Esophagus squamous epithelium (tissue), 5 donors: ENCODE measurements around the gene PTPN13. TPM values are rescaled to one million over a fixed set of nuclear protein-coding genes. Genes with fewer than 3 reads are reported as not detected.

ENCODE experiments used
- DNase-seq: peaks from one replicate; lab custom pipeline; 2025; lab: John Stamatoyannopoulos, UW
- H3K27ac ChIP-seq, 4 donors: fragments of 200-600 bp; sonication (generic); one replicate each; pipeline ENCODE4 v1.5.1; 2016 to 2019; ENCODE audit warnings: mild to moderate bottlenecking in 1 of 4
- H3K27me3 ChIP-seq, 4 donors: fragments of 200-600 bp; sonication (generic); 1 replicate in 3 of 4; 2 replicates in 1 of 4; pipeline versions ENCODE4 v1.5.1 to v1.6.0; 2017 to 2021; ENCODE audit warnings: antibody characterized with exemption in 1 of 4
- H3K36me3 ChIP-seq, 3 donors: fragments of 200-600 bp; sonication (generic); one replicate each; pipeline ENCODE4 v1.5.1; 2016 to 2019
- H3K4me1 ChIP-seq, 3 donors: fragments of 200-600 bp; sonication (generic); one replicate each; pipeline ENCODE4 v1.5.1; 2017 to 2019
- H3K4me3 ChIP-seq, 4 donors: fragments of 200-600 bp; sonication (generic); 1 replicate in 3 of 4; 2 replicates in 1 of 4; pipeline ENCODE4 v1.5.1; 2016 to 2019; ENCODE audit warnings: mild to moderate bottlenecking in 2 of 4, moderate library complexity in 1 of 4
- H3K9me3 ChIP-seq, 3 donors: fragments of 200-600 bp; sonication (generic); one replicate each; pipeline ENCODE4 v1.5.1; 2016 to 2019
- CTCF ChIP-seq, 6 experiments: fragments of 450-650 bp in 4 of 6; fragments of 200-600 bp in 2 of 6; sonication (generic) in 2 of 6; IDR thresholded peaks; one replicate each; pipeline ENCODE4 v1.5.1; 2016 to 2019; ENCODE audit warnings: antibody characterized with exemption in 6 of 6, mild to moderate bottlenecking in 4 of 6, moderate library complexity in 4 of 6
- POLR2A ChIP-seq, 4 donors: fragments of 450-650 bp; IDR thresholded peaks; one replicate each; pipeline ENCODE4 v1.6.1; 2017; ENCODE audit warnings: antibody characterized with exemption in 4 of 4, mild to moderate bottlenecking in 4 of 4, moderate library complexity in 3 of 4
- WGBS, 2 donors: methylation state at CpG; one replicate each; pipeline ENCODE4 v1.1.5; 2018; 5-methylcytosine and 5-hydroxymethylcytosine counted together
- intact Hi-C: fragments of 100-400 bp; cut with DNase I; formaldehyde crosslinking; loops from one replicate; pipeline ENCODE4 v1.15.0; 2022
- total RNA-seq, 4 donors: library from RNA; depleted of rRNA; stranded (reverse); fragments of >200 nt; gene quantifications; one replicate each; pipeline ENCODE4 v1.1.0, GENCODE V29; 2016
- donor health status: DM: yes; HTN: yes; CAD: no.

PTPN13 gene
- total RNA-seq, 4 donors from 2014 or later = 44.8 to 94.9 (median 66.7) TPM

- peaks cover 0 to 17% (median 0%) of the 10 kb centered on the region in 3 donors for H3K36me3 ChIP-seq
- H3K4me1 ChIP-seq = peaks cover 0 to 24% (median 10%) of the 10 kb centered on the region in 3 donors
- intact Hi-C loops = no loop called here
- TF ChIP-seq POLR2A (IDR thresholded peaks at IDR 0.05) (no peak), CTCF (IDR thresholded peaks at IDR 0.05) (no peak)
- no peak overlapping the region for H3K27ac ChIP-seq
- H3K4me3 ChIP-seq = no peak overlapping the region
- 83 to 100% methylated on average over 1 of the region's 1 CpG for WGBS, 2 donors
- H3K9me3 ChIP-seq = peaks cover 0 to 9% (median 2%) of the 10 kb centered on the region in 3 donors
- no peak for DNase-seq
- H3K27me3 ChIP-seq = no peaks in the 10 kb centered on the region
Measured at GRCh38 chr4:86657382-86657781, 63.3 kb downstream of the PTPN13 start.

GRCh38 chr4:86657910-86658309 lies 63.8 kb downstream of the PTPN13 start:
- H3K4me1 ChIP-seq = peaks cover 0 to 24% (median 10%) of the 10 kb centered on the region in 3 donors
- intact Hi-C loops = no loop called here
- no peak overlapping the region for H3K4me3 ChIP-seq
- H3K27ac ChIP-seq = no peak overlapping the region
- peaks cover 0 to 4% (median 0%) of the 10 kb centered on the region in 3 donors for H3K9me3 ChIP-seq
- WGBS, 2 donors = 64 to 100% methylated on average over 1 to 3 of the region's 3 CpGs
- H3K36me3 ChIP-seq = peaks cover 0 to 17% (median 0%) of the 10 kb centered on the region in 3 donors
- TF ChIP-seq CTCF (IDR thresholded peaks at IDR 0.05) (no peak), POLR2A (IDR thresholded peaks at IDR 0.05) (no peak)
- H3K27me3 ChIP-seq = no peaks in the 10 kb centered on the region
- no peak for DNase-seq

- intact Hi-C loops = no loop called here
- Histone ChIP-seq H3K27me3 (no peaks in the 10 kb centered on the region), H3K9me3 (no peaks in the 10 kb centered on the region), H3K4me1 (peaks cover 0 to 24% (median 10%) of the 10 kb centered on the region in 3 donors), H3K36me3 (peaks cover 0 to 17% (median 0%) of the 10 kb centered on the region in 3 donors), H3K27ac (peak overlapping the region in 3 of 4 donors; percentile 15 to 33 (median 27)), H3K4me3 (no peak overlapping the region)
- WGBS, 2 donors = 31 to 68% methylated on average over 2 of the region's 2 CpGs
- no peak for DNase-seq
- no peak for TF ChIP-seq POLR2A (IDR thresholded peaks at IDR 0.05)
- no peak for TF ChIP-seq CTCF (IDR thresholded peaks at IDR 0.05)
Measured at GRCh38 chr4:86660401-86660800, 66.3 kb downstream of the PTPN13 start.

GRCh38 chr4:86661006-86661405 lies 66.9 kb downstream of the PTPN13 start:
- peak overlapping the region in 3 of 4 donors; percentile 15 to 33 (median 27) for H3K27ac ChIP-seq
- DNase-seq = no peak

More at GRCh38 chr4:86661006-86661405, 66.9 kb downstream of the PTPN13 start:
- H3K27me3 ChIP-seq = no peaks in the 10 kb centered on the region
- H3K4me3 ChIP-seq = no peak overlapping the region
- TF ChIP-seq CTCF (IDR thresholded peaks at IDR 0.05) (no peak), POLR2A (IDR thresholded peaks at IDR 0.05) (no peak)
- no peaks in the 10 kb centered on the region for H3K9me3 ChIP-seq
- H3K36me3 ChIP-seq = peaks cover 0 to 17% (median 0%) of the 10 kb centered on the region in 3 donors
- H3K4me1 ChIP-seq = peaks cover 0 to 24% (median 10%) of the 10 kb centered on the region in 3 donors
- intact Hi-C loops = no loop called here
